ENCODE measurements around the gene TRIM71. TPM values are rescaled to one million over a fixed set of nuclear protein-coding genes. Genes with fewer than 3 reads are reported as not detected.
"Not testable (repeated sequence)": the region's sequence is repeated elsewhere in the genome, so short reads cannot be mapped to it uniquely, and the experiment has no call there.

The TRIM71 gene
- total RNA-seq, 3 donors from 2014 or later, result under 0.01 TPM; not detected in 1

DNA sequence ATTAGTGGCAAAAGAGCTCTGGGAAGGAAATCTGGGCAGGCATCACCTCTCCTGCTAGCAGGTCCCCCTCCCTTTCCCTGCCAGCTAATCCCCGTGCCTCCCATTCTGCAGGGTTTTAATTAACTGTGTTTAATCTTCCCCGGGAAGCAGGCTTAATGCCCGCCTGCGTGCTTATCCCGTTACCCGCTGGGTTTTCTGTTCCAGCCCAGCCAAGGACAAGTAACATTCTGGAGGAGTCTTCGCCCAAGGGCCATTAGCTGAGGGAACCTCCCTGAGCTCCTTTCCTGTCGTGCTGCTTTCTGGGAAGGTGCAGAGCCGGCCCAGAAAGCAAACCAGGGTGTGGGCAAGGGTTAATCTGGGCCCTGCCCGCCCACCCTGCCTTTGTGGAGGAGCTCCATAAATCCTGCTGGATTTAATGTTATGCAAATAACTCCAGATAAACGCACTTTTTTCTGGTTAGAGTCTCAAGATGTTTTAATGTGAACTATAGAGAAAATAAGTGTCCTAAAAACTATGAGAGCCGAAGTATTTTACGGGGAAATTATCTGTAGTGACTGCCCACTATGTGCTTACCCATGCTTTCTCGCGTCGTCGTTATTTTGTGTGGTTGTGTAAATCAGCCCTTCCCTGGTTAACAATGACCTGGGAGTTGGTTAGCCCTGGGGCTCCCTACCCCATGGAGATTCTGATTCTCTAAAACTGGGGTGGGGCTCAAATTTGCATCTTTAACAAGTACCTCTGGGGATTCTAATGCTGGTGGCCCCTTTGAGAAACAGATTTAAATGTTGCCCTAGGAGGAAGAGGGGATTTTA is 25.9 kb downstream of the TRIM71 start:
- no peaks in the 10 kb centered on the region for H3K9me3 ChIP-seq
- no peaks in the 10 kb centered on the region for H3K27me3 ChIP-seq
- intact Hi-C loops (cut with DNase I; ENCODE audit: low total_unique reads), result no loop called here
- no peak overlapping the region for H3K4me3 ChIP-seq
- TF ChIP-seq POLR2AphosphoS5 (IDR thresholded peaks at IDR 0.05), result no peak
- TF ChIP-seq POLR2A (IDR thresholded peaks at IDR 0.05), result no peak
- TF ChIP-seq, protein P1, sequence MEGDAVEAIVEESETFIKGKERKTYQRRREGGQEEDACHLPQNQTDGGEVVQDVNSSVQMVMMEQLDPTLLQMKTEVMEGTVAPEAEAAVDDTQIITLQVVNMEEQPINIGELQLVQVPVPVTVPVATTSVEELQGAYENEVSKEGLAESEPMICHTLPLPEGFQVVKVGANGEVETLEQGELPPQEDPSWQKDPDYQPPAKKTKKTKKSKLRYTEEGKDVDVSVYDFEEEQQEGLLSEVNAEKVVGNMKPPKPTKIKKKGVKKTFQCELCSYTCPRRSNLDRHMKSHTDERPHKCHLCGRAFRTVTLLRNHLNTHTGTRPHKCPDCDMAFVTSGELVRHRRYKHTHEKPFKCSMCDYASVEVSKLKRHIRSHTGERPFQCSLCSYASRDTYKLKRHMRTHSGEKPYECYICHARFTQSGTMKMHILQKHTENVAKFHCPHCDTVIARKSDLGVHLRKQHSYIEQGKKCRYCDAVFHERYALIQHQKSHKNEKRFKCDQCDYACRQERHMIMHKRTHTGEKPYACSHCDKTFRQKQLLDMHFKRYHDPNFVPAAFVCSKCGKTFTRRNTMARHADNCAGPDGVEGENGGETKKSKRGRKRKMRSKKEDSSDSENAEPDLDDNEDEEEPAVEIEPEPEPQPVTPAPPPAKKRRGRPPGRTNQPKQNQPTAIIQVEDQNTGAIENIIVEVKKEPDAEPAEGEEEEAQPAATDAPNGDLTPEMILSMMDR (IDR thresholded peaks at IDR 0.05), result no peak
- DNase-seq (ENCODE audit: low spot score in 2 of 2), result no peak
- H3K27ac ChIP-seq, result no peak overlapping the region
- H3K4me1 ChIP-seq, result no peaks in the 10 kb centered on the region
- H3K36me3 ChIP-seq, result no peaks in the 10 kb centered on the region

DNA sequence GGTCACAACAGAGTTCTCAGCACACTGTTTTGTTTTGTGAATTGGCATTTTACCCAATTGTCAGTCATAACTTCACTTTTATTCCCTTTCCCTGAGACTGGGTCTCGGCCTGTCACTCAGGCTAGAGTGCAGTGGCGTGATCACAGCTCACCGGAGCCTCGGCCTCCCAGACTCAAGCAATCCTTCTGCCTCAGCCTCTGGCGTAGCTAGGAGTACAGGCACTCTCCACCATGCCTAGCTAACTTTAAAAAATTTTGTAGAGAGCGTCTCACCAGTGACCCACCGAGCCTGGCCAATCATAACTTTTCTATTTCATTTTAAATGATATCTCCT is 26.5 kb downstream of the TRIM71 start:
- H3K27ac ChIP-seq, result no peak overlapping the region
- intact Hi-C loops (cut with DNase I; ENCODE audit: low total_unique reads), result no loop called here
- H3K27me3 ChIP-seq, result no peaks in the 10 kb centered on the region
- H3K4me3 ChIP-seq, result no peak overlapping the region
- DNase-seq (ENCODE audit: low spot score in 2 of 2), result no peak
- no peaks in the 10 kb centered on the region for H3K4me1 ChIP-seq
- no peaks in the 10 kb centered on the region for H3K9me3 ChIP-seq
- H3K36me3 ChIP-seq, result no peaks in the 10 kb centered on the region
- TF ChIP-seq, protein P1 (IDR thresholded peaks at IDR 0.05), result no peak
- TF ChIP-seq POLR2A (IDR thresholded peaks at IDR 0.05) (no peak), POLR2AphosphoS5 (IDR thresholded peaks at IDR 0.05) (no peak)

DNA sequence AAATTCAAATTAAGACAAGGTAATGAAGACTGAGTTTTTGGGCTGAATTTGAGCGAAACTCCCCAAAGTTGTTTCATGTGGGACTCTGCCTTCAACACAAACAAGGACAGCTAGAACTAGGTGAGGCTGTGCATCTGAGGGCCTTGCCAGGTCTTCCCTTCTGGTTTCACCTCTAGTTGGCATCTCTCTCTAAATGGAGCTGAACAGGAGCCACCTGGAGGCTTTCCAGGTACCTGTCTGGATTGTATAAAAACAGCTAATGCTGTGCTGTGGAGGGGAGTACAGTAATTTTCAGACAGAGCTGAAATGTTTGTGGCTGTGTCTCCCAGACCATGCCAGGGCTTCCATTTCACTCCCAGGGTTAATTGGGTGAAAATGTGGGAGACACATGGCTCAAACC is 27.1 kb downstream of the TRIM71 start:
- intact Hi-C loops (cut with DNase I; ENCODE audit: low total_unique reads), result no loop called here
- no peaks in the 10 kb centered on the region for H3K36me3 ChIP-seq
- DNase-seq (ENCODE audit: low spot score in 2 of 2), result no peak

DNA sequence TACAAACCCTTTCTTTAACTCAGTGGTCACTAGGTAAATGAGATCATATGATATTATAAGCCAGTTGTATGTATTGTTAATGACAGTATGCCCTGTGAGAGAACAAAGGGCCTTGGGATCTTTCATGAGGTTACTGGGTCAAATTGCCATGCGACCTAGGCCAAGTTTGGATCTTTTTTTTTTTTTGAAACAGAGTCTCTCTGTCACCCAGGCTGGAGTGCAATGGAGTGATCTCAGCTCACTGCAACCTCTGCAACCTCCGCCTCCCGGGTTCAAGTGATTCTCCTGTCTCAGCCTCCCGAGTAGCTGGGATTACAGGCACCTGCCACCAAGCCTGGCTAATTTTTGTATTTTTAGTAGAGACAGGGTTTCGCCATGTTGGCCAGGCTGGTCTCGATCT is 27.7 kb downstream of the TRIM71 start:
- H3K4me3 ChIP-seq; H3K4me1 ChIP-seq; H3K27ac ChIP-seq; DNase-seq (ENCODE audit: low spot score in 2 of 2); H3K9me3 ChIP-seq; H3K36me3 ChIP-seq; intact Hi-C loops (cut with DNase I; ENCODE audit: low total_unique reads); H3K27me3 ChIP-seq: not testable (repeated sequence)

More for the DNA sequence above, 27.1 kb downstream of the TRIM71 start:
- no peaks in the 10 kb centered on the region for H3K4me1 ChIP-seq
- H3K4me3 ChIP-seq, result no peak overlapping the region
- H3K27me3 ChIP-seq, result no peaks in the 10 kb centered on the region
- H3K9me3 ChIP-seq, result no peaks in the 10 kb centered on the region
- TF ChIP-seq POLR2A (IDR thresholded peaks at IDR 0.05), result no peak
- TF ChIP-seq, protein P1 (IDR thresholded peaks at IDR 0.05), result no peak
- H3K27ac ChIP-seq, result no peak overlapping the region

DNA sequence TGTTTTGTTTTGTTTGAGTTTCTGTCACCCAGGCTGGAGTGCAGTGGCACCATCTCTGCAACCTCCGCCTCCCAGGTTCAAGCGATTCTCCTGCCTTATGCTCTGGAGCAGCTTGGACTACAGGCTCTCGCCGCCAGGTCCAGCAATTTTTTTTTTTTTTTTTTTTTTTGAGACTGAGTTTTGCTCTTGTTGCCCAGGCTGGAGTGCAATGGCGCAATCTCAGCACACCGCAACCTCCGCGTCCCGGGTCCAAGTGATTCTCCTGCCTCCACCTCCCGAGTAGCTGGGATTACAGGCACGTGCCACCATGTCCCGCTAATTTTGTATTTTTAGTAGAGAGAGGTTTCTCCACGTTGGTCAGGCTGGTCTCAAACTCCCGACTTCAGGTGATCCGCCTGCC is 29.2 kb downstream of the TRIM71 start:
- H3K9me3 ChIP-seq; DNase-seq (ENCODE audit: low spot score in 2 of 2); H3K27me3 ChIP-seq; H3K36me3 ChIP-seq; intact Hi-C loops (cut with DNase I; ENCODE audit: low total_unique reads); H3K27ac ChIP-seq; H3K4me1 ChIP-seq; H3K4me3 ChIP-seq: not testable (repeated sequence)

DNA sequence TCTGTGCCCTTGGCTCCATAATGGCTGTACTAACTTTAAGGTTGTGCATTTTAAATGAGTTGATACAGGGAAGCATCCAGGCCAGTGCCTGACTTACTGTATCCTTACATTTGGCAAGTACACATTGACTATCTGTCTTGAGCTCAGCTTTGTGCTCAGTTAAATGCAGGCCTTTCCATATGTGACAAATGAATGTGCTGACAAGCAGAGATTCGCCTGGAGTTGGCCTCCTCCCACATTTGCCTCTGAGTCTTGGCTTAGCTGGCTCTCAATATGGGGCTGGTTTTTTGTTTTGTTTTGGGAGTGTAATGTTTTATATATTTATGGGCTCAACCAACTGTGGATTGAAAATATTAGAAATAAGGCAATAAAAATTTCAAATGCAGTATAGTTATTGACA is 29.7 kb downstream of the TRIM71 start:
- Histone ChIP-seq H3K27ac (no peak overlapping the region), H3K9me3 (no peaks in the 10 kb centered on the region), H3K4me3 (no peak overlapping the region), H3K36me3 (no peaks in the 10 kb centered on the region), H3K27me3 (no peaks in the 10 kb centered on the region), H3K4me1 (no peaks in the 10 kb centered on the region)
- DNase-seq (ENCODE audit: low spot score in 2 of 2), result no peak
- TF ChIP-seq POLR2AphosphoS5 (IDR thresholded peaks at IDR 0.05), result no peak
- TF ChIP-seq POLR2A (IDR thresholded peaks at IDR 0.05), result no peak
- TF ChIP-seq, protein P1 (IDR thresholded peaks at IDR 0.05), result no peak
- intact Hi-C loops (cut with DNase I; ENCODE audit: low total_unique reads), result no loop called here

Data from breast epithelium (tissue), 4 donors.